Activated B cell treated with CpG ODN at 0.5 μM for 24 hours (primary cell): ENCODE data around the gene TFAP2C. TPM values are rescaled to one million over a fixed set of nuclear protein-coding genes. Genes with fewer than 3 reads are reported as not detected.

Source experiments
- ATAC-seq: fragments of 200-7000 bp; cut with Tn5 transposase; one replicate; pipeline ENCODE4 v1.10.0; 2021; ENCODE audit warnings: low read depth, mild to moderate bottlenecking, moderate library complexity
- CTCF ChIA-PET: fragments of 350-600 bp; sonication (Branson Sonifier 250); formaldehyde crosslinking; loops from one replicate; lab custom pipeline; 2021; ENCODE audit warnings: antibody characterized with exemption; lab: Charles Lee
- POLR2A ChIA-PET: fragments of 350-600 bp; sonication (Branson Sonifier 250); formaldehyde crosslinking; loops from one replicate; lab custom pipeline; 2021; ENCODE audit warnings: antibody characterized with exemption; lab: Charles Lee
- DNase-seq: peaks from one replicate; pipeline ENCODE4 v3.0.0; 2022
- H3K27ac Mint-ChIP-seq: one replicate; pipeline ENCODE4 v1.8.0; 2020; ENCODE audit warnings: mixed read lengths
- H3K27me3 Mint-ChIP-seq: one replicate; pipeline ENCODE4 v1.8.0; 2021; ENCODE audit warnings: mixed read lengths
- H3K36me3 Mint-ChIP-seq: one replicate; pipeline ENCODE4 v1.8.0; 2021; ENCODE audit warnings: low read depth, mixed read lengths
- H3K4me1 Mint-ChIP-seq: one replicate; pipeline ENCODE4 v1.8.0; 2021; ENCODE audit warnings: mixed read lengths
- H3K4me3 Mint-ChIP-seq: one replicate; pipeline ENCODE4 v1.8.0; 2020; ENCODE audit warnings: mild to moderate bottlenecking, mixed read lengths
- H3K9me3 Mint-ChIP-seq: one replicate; pipeline ENCODE4 v1.8.0; 2020; ENCODE audit warnings: mixed read lengths
- intact Hi-C: fragments of 100-400 bp; cut with micrococcal nuclease; formaldehyde crosslinking; loops from one replicate; pipeline ENCODE4 v1.15.1; 2024
- total RNA-seq: library from RNA; stranded (reverse); gene quantifications from 2 replicates; pipeline ENCODE4 v1.2.3, GENCODE V29; 2022
- TF ChIP-seq, protein P1 (sequence below): fragments of 200-600 bp; IDR thresholded peaks from one replicate; pipeline ENCODE4 v1.8.0; 2022; ENCODE audit warnings: antibody characterized with exemption, mild to moderate bottlenecking

The TFAP2C gene
- total RNA-seq, 1 donor from 2014 or later, result not detected

DNA sequence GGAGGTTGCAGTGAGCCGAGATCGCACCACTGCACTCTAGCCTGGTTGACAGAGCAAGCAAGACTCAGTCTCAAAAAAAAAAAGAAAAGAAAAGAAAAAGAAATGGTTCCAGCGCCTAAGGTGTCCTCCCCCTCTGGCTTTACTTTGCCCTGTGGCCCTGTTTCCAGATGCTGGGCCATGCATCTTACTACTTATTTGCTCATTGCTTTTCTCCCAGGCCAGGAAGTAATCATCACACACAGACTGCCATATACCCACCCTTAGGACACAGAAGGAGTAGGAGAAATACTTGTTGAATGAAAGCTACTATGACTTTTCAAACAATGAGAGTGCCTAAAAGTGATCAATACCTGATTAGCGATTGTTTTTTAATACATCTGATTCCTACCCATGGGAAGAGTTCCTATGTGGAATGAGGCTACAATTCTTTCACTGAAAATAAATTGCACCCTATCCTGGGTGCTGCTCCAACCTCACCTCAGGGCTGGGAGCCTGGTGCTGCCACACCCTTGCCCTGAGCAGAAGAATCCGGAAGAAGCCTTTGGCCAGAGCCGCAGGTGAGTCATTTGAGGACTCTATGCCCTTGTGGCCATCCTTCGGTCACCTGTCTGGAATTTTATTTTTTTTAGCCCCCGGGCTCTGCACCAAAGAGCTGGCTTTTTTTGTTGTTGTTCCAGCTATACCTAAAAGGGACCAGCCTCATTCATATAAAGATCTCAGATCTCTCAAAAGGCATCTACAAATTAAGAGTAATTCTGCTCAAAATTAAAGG is 22.7 kb upstream of the TFAP2C start:
- H3K4me1 Mint-ChIP-seq, result no peaks in the 10 kb centered on the region
- TF ChIP-seq, protein P1, sequence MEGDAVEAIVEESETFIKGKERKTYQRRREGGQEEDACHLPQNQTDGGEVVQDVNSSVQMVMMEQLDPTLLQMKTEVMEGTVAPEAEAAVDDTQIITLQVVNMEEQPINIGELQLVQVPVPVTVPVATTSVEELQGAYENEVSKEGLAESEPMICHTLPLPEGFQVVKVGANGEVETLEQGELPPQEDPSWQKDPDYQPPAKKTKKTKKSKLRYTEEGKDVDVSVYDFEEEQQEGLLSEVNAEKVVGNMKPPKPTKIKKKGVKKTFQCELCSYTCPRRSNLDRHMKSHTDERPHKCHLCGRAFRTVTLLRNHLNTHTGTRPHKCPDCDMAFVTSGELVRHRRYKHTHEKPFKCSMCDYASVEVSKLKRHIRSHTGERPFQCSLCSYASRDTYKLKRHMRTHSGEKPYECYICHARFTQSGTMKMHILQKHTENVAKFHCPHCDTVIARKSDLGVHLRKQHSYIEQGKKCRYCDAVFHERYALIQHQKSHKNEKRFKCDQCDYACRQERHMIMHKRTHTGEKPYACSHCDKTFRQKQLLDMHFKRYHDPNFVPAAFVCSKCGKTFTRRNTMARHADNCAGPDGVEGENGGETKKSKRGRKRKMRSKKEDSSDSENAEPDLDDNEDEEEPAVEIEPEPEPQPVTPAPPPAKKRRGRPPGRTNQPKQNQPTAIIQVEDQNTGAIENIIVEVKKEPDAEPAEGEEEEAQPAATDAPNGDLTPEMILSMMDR, result no peak
- H3K27me3 Mint-ChIP-seq, result peaks cover 7% of the 10 kb centered on the region
- no peaks in the 10 kb centered on the region for H3K36me3 Mint-ChIP-seq
- intact Hi-C loops, result no loop called here
- ATAC-seq (no peak), DNase-seq (no peak)
- POLR2A ChIA-PET, result no interaction called here
- CTCF ChIA-PET, result no interaction called here
- no peak overlapping the region for H3K4me3 Mint-ChIP-seq
- H3K27ac Mint-ChIP-seq, result no peak overlapping the region
- no peaks in the 10 kb centered on the region for H3K9me3 Mint-ChIP-seq

DNA sequence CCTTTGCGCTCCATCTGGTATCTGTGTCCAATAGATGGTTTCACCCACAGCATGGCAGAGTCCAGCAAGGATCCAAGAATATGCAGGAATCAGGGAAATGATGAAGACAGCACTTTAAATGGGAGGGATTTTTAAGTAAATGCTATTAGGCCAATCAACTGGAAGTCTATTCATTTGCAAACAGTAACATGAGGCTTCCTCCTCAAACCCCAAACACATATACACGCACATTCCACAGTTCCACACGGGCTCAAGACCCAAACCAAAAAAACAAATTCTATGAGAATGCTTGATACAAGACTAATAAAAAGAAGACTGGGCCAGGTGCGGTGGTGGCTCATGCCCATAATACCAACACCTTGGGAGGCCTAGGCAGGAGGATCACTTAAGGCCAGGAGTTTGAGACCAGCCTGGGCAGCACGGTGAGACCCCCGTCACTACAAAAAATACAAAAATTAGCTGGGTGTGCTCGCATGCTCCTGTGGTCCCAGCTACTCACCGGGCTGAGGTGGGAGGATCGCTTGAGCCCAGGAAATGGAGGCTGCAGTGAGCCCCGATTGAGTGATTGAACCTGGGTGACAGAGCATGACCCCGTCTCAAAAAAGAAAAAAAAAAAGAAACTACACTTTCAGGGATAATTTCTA is 21.9 kb upstream of the TFAP2C start:
- Mint-ChIP-seq H3K4me3 (no peak overlapping the region), H3K27ac (no peak overlapping the region), H3K9me3 (no peaks in the 10 kb centered on the region), H3K4me1 (no peaks in the 10 kb centered on the region), H3K36me3 (no peaks in the 10 kb centered on the region), H3K27me3 (peaks cover 7% of the 10 kb centered on the region)
- TF ChIP-seq, protein P1, result no peak
- no peak for ATAC-seq
- POLR2A ChIA-PET, result no interaction called here
- DNase-seq, result no peak
- intact Hi-C loops, result no loop called here
- CTCF ChIA-PET, result no interaction called here

DNA sequence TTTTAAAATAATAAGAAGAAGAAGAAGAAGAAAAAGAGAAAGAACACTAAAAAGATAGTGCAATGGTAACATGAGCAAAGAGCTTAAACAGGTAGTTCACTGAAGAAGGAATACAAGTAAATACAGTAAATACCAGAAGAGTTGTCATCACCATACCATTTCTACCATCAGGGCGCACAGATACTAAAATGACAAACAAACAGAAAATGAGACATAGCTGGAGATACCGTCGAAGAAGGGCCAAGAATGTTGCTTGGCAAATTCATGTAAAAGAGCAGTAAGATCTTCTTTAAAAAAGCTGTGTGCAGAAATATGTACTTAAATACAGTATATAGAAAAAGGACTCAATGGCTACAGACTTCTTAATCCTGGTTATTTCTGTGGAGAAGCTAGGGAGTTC is 20.7 kb upstream of the TFAP2C start:
- CTCF ChIA-PET, result no interaction called here
- POLR2A ChIA-PET, result no interaction called here
- ATAC-seq, result no peak
- Mint-ChIP-seq H3K27ac (no peak overlapping the region), H3K36me3 (no peaks in the 10 kb centered on the region), H3K4me1 (no peaks in the 10 kb centered on the region), H3K4me3 (no peak overlapping the region), H3K27me3 (peaks cover 4% of the 10 kb centered on the region), H3K9me3 (peaks cover under 1% of the 10 kb centered on the region)
- intact Hi-C loops, result no loop called here
- TF ChIP-seq, protein P1, result no peak
- no peak for DNase-seq

DNA sequence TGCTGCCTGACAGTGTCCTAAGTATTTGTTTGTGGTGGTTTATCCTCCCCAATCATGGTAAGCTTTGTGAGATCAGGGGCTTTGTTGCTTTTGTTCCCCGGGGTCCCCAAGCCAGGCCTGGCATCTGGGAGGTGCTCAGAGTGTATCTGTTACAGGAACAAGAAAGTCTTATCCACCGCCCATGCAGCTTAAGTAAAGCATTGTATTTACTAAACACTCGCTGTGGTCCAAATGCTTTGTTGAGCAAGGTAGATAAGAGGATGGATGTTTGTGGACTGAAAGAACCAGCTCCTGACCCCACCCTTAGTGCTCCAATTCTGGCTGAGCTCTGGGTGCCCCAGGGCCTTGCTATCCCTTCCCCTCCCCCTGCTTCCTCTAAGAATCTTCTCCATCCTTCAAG is 19.8 kb upstream of the TFAP2C start:
- ChIA-PET CTCF (no interaction called here), POLR2A (no interaction called here)
- ATAC-seq (no peak), DNase-seq (no peak)
- Mint-ChIP-seq H3K4me1 (no peaks in the 10 kb centered on the region), H3K4me3 (no peak overlapping the region), H3K9me3 (peaks cover 1% of the 10 kb centered on the region), H3K36me3 (no peaks in the 10 kb centered on the region), H3K27me3 (peaks cover 4% of the 10 kb centered on the region), H3K27ac (no peak overlapping the region)
- intact Hi-C loops, result no loop called here
- TF ChIP-seq, protein P1, result no peak

DNA sequence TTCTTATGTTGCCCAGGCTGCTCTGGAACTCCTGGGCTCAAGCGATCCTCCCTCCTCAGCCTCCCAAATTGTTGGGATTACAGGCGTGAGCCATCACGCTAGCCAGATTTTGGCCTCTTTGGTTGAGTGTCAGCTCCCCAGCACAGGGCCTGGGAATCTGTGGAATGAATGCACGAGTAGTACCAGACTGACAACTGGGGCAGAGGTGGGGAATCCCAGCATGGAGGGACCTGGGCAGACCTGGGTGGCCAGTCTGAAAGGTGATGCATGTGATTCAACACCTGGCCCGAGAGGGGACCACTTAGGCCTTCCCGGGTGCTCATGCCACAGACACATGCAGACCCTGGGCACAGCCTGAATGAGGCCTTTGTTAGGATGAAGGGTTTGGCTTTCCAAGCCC is 19.0 kb upstream of the TFAP2C start:
- H3K4me3 Mint-ChIP-seq, result no peak overlapping the region
- CTCF ChIA-PET, result no interaction called here

More for the DNA sequence above, 19.0 kb upstream of the TFAP2C start:
- POLR2A ChIA-PET, result no interaction called here
- H3K4me1 Mint-ChIP-seq, result no peaks in the 10 kb centered on the region
- no peak for DNase-seq
- intact Hi-C loops, result no loop called here
- no peaks in the 10 kb centered on the region for H3K36me3 Mint-ChIP-seq
- H3K27ac Mint-ChIP-seq, result no peak overlapping the region
- peaks cover 4% of the 10 kb centered on the region for H3K27me3 Mint-ChIP-seq
- no peak for ATAC-seq
- TF ChIP-seq, protein P1, result no peak
- H3K9me3 Mint-ChIP-seq, result peaks cover 1% of the 10 kb centered on the region
